ENCODE data around the gene AKAP6. TPM values are rescaled to one million over a fixed set of nuclear protein-coding genes. Genes with fewer than 3 reads are reported as not detected.

Gene AKAP6
- total RNA-seq, 1 experiment from 2014 or later: 1.1 TPM

DNA sequence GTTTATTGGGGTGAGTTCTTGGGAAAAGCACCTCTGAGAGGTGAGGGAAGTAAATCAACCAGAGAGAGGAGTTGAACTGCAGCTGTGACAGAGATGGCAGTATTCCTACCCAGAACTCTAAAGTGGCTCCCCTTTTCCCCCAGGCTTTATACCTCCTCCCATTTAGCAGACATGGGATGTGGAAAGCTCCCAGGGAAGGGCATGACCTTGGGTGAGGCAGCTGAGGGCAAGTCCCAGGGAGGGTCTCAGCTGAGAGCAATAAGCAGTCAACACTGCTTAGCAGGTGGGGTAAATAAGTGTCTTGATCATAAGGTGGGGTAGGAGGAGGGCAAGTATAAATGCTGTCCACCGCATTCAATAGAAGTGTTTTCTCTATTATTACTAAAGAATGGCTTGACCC, 143.0 kb downstream of the AKAP6 start:
- Mint-ChIP-seq H3K9me3 (no peaks in the 10 kb centered on the region), H3K4me3 (no peak overlapping the region), H3K36me3 (ENCODE audit: insufficient read depth in 1 of 3, low read depth in 3 of 3) (no peaks in the 10 kb centered on the region), H3K4me1 (peaks cover 28% of the 10 kb centered on the region in 2 experiments), H3K27me3 (ENCODE audit: low read depth) (no peaks in the 10 kb centered on the region), H3K27ac (peak overlapping the region in 1 of 3 experiments; percentile 93; a peak in 3 of 7 replicates)
- Histone ChIP-seq H2BK120ac (ENCODE audit: low read depth, low read length, poor library complexity, severe bottlenecking) (no peak overlapping the region), H4K91ac (ENCODE audit: insufficient read length, low read depth, low read length) (no peak overlapping the region), H3K9ac (ENCODE audit: extremely low read depth, insufficient read length, low read length) (no peak overlapping the region), H3K27ac (ENCODE audit: insufficient read length, low read depth, low read length) (no peak overlapping the region), H3K23ac (ENCODE audit: insufficient read length, low read depth, low read length) (no peak overlapping the region), H2BK15ac (ENCODE audit: low read depth, low read length) (no peak overlapping the region), H2AK5ac (ENCODE audit: insufficient read length, low read length) (no peak overlapping the region), H3K18ac (ENCODE audit: insufficient read length, low read depth, low read length) (no peak overlapping the region), H3K27me3 (ENCODE audit: insufficient read depth, low read length) (no peaks in the 10 kb centered on the region), H2BK12ac (ENCODE audit: insufficient read length, low read depth, low read length) (no peak overlapping the region), H3K4ac (ENCODE audit: low read depth, low read length) (no peak overlapping the region), H3K4me1 (ENCODE audit: insufficient read depth, low read length) (peaks cover 5% of the 10 kb centered on the region; the same call in 1 of the 2 replicates), H3K23me2 (ENCODE audit: insufficient read length, low read depth, low read length, poor library complexity, severe bottlenecking) (no peaks in the 10 kb centered on the region), H2BK5ac (ENCODE audit: insufficient read length, low read length) (no peak overlapping the region), H3K79me2 (ENCODE audit: insufficient read depth, low read length) (no peaks in the 10 kb centered on the region), H3T11ph (ENCODE audit: low read length) (no peak overlapping the region), H4K5ac (ENCODE audit: insufficient read length, low read depth, low read length) (no peak overlapping the region), H2AFZ (ENCODE audit: low read length) (no peak overlapping the region), H3K4me2 (ENCODE audit: insufficient read depth, insufficient read length, low read length) (no peak overlapping the region), H2BK20ac (ENCODE audit: low read depth, low read length, poor library complexity, severe bottlenecking) (no peak overlapping the region), H3K79me1 (ENCODE audit: insufficient read depth, low read depth, low read length, poor library complexity, severe bottlenecking) (no peaks in the 10 kb centered on the region), H4K8ac (replicated peaks; ENCODE audit: insufficient read length, low read depth, low read length) (no peak overlapping the region), H4K20me1 (ENCODE audit: control insufficient read depth, insufficient read depth, insufficient read length) (no peaks in the 10 kb centered on the region), H3K56ac (ENCODE audit: insufficient read length, low read depth, low read length) (no peak overlapping the region), H3K9me3 (ENCODE audit: control insufficient read depth, low read depth, low read length) (no peaks in the 10 kb centered on the region), H3K14ac (ENCODE audit: insufficient read depth, low read length) (no peak overlapping the region)
- no CpG with 5 or more reads among the region's 1 CpG for WGBS (ENCODE audit: extremely low coverage, insufficient read length, low lambda C conversion rate)
- DNase-seq: no peak
- no peak for TF ChIP-seq CTCF (conservative IDR thresholded peaks at IDR 0.05)

Measured in H9 (cell line).